ENCODE data around the gene DDX31.

Gene DDX31

DNA sequence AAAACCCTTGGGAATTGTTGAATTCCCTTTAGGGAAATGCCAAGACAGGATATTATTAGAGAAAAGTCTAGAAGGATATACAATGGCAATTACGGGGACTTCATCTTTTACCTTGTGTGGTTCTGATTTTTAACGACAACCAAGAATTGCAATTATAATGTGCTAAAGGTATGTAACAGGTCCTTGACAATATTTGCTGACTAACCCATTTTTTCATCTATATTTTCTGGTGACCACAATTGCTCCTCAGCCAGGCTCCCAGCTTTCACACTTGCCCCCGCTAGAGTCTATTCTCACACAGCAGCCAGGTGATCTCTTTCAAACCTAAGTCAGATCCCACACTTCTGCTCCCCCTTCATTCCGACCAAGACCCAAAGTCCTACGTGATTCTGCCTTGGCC is 53.1 kb downstream of the DDX31 start:
- no peak for TF ChIP-seq CTCF (conservative IDR thresholded peaks at IDR 0.05; ENCODE audit: low read depth, low read length)
- no peak overlapping the region for H3K4me3 ChIP-seq (ENCODE audit: low read length)
- DNase-seq (ENCODE audit: low read depth) = no peak

- DNase-seq (ENCODE audit: low read depth) = no peak
- TF ChIP-seq CTCF (conservative IDR thresholded peaks at IDR 0.05; ENCODE audit: low read depth, low read length) = no peak
Measured at GRCh38 chr9:132615774-132616173, 54.0 kb downstream of the DDX31 start.

DNA sequence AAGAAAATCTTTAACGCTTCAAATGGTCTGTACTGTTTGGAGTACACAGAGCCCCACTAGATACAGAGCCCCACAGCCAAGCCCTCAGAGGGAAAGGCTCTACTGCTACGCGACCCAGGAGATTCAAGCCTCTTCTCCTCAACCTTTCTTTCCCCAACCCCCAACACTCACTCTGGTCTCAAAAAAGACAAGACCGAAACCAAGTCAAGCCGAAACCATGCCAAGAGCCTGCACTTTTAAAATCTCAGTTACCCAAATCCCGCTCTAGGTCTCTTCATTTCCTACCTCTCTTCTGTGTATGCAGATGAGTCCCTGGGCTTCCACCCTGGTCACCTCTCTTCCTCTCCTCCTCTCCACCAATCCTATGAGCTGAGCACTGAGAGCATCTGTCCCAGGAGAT is 55.5 kb downstream of the DDX31 start:
- H3K4me3 ChIP-seq (ENCODE audit: low read length) = no peak overlapping the region
- no peak for TF ChIP-seq CTCF (conservative IDR thresholded peaks at IDR 0.05; ENCODE audit: low read depth, low read length)
- no peak for DNase-seq (ENCODE audit: low read depth)

More at GRCh38 chr9:132615774-132616173, 54.0 kb downstream of the DDX31 start:
- no peak overlapping the region for H3K4me3 ChIP-seq (ENCODE audit: low read length)

- no peak overlapping the region for H3K4me3 ChIP-seq (ENCODE audit: low read length)
- DNase-seq (ENCODE audit: low read depth) = no peak
- no peak for TF ChIP-seq CTCF (conservative IDR thresholded peaks at IDR 0.05; ENCODE audit: low read depth, low read length)
Measured at GRCh38 chr9:132610661-132611060, 59.1 kb downstream of the DDX31 start.

GRCh38 chr9:132609829-132610228 is 60.0 kb downstream of the DDX31 start:
- H3K4me3 ChIP-seq (ENCODE audit: low read length) = no peak overlapping the region
- no peak for TF ChIP-seq CTCF (conservative IDR thresholded peaks at IDR 0.05; ENCODE audit: low read depth, low read length)
- peak; percentile 22 for DNase-seq (ENCODE audit: low read depth)

DNA sequence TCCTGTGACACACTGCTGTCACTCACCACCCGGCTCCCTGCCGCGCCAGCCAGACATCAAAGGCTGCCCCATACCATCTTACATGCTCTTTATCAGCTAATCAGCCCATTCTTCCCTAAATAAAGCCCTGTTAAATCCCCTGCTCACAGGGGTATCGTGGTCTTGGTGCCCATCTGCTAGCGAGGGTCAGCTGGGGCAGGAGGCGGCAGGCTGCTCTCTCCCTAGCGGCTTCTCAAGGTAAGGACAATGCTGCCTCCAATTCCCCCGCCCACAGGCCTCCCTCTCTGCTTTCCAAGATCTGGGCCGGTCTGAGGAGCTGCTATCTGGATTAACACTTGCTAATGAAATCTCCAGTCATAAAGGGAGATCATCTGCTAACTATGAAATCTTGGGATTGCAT is 60.6 kb downstream of the DDX31 start:
- no peak for DNase-seq (ENCODE audit: low read depth)
- TF ChIP-seq CTCF (conservative IDR thresholded peaks at IDR 0.05; ENCODE audit: low read depth, low read length) = no peak

DNA sequence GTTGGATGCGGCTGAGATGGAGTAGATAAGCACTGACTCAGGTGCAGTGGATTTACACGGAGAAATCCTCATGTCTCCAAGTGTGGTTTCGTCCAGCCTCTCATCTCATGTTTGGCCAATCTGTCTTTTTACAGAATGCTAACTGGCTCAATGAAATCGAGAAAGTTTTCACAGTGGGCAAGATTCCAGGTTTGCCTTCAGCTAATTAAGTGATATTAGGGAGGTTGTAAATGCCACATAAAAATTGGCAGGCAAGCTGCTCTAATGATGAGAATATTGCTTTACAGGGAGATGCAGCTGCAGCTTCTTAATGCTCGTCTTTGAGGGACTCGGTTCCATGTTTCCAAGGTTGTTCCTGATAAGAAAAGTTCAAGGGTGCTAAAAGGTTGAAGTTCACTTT is 63.7 kb downstream of the DDX31 start:
- no peak for DNase-seq (ENCODE audit: low read depth)
- no peak for TF ChIP-seq CTCF (conservative IDR thresholded peaks at IDR 0.05; ENCODE audit: low read depth, low read length)
- no peak overlapping the region for H3K4me3 ChIP-seq (ENCODE audit: low read length)

More for the DNA sequence above, 60.6 kb downstream of the DDX31 start:
- no peak overlapping the region for H3K4me3 ChIP-seq (ENCODE audit: low read length)
